ENCODE measurements around the gene CASTOR1. TPM values are rescaled to one million over a fixed set of nuclear protein-coding genes. Genes with fewer than 3 reads are reported as not detected.

Gene CASTOR1
- total and polyA plus RNA-seq, 2 donors (not counting 3 experiments of a cell fraction or from before 2014, with no cell fraction given), result 8.1 to 26.8 TPM

DNA sequence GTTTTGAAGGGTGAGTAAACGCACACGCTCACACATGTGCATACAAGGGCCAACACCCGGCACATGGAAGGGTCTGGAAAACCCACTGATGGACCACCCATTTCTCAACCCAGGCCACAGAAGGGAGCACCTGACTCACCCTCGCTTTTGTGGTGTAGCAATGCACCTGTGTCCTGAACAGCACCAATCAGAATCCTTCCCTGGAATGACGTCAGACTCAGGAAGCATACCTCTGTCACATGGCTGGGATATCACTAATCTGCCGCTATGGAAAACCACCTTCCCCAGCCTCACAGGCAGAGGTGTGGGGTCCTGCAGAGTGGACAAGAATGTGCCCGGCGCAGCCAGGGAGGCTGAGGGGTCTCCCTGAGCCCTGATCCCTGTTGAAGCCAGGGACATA, 13.7 kb downstream of the CASTOR1 start:
- no TSS peak for BruUV-seq (replicated peaks)
- intact Hi-C loops (cut with micrococcal nuclease), result no loop called here

More for the DNA sequence above, 13.7 kb downstream of the CASTOR1 start:
- Histone ChIP-seq H3K4me1 (ENCODE audit: control insufficient read depth, extremely low read depth, insufficient read depth, low read length) (peaks cover 16% of the 10 kb centered on the region), H3K79me2 (ENCODE audit: control insufficient read depth, insufficient read depth, low read length) (no peaks in the 10 kb centered on the region), H4K20me1 (replicated peaks; ENCODE audit: control insufficient read depth, extremely low read depth, insufficient read depth, low read length) (no peaks in the 10 kb centered on the region), H3K9me1 (replicated peaks; ENCODE audit: control insufficient read depth, extremely low read depth, insufficient read depth, low read length) (no peaks in the 10 kb centered on the region), H3K27ac (ENCODE audit: insufficient read depth, low read depth, low read length) (no peak overlapping the region), H2AFZ (ENCODE audit: low read depth, low read length) (no peak overlapping the region), H3K4me2 (ENCODE audit: insufficient read depth, low read length) (no peak overlapping the region), H3K36me3 (ENCODE audit: control insufficient read depth in 2 of 2, extremely low read depth in 1 of 2, insufficient read depth in 2 of 2, low read length in 2 of 2) (no peaks in the 10 kb centered on the region), H3K9me3 (replicated peaks; ENCODE audit: control insufficient read depth, insufficient read depth, low read length) (no peaks in the 10 kb centered on the region), H3K4me3 (replicated peaks in 1 of 3; ENCODE audit: insufficient read depth in 1 of 3, low read depth in 1 of 3, low read length in 3 of 3) (no peak overlapping the region), H3K27me3 (ENCODE audit: control insufficient read depth in 2 of 2, insufficient read depth in 2 of 2, low read length in 2 of 2) (no peaks in the 10 kb centered on the region), H3K9ac (replicated peaks; ENCODE audit: extremely low read depth, insufficient read depth, low read length) (no peak overlapping the region)
- FAIRE-seq (no peak), DNase-seq (ENCODE audit: low read depth, low spot score) (no peak)
- TF ChIP-seq GATA2 (IDR thresholded peaks at IDR 0.05; ENCODE audit: insufficient read depth, insufficient read length, low read depth, low read length) (no peak), CTCF (IDR thresholded peaks at IDR 0.05; ENCODE audit: extremely low read depth in 1 of 2, insufficient read depth in 1 of 2, low read depth in 1 of 2, low read length in 2 of 2) (no peak), JUN (IDR thresholded peaks at IDR 0.05; ENCODE audit: borderline replicate concordance, insufficient read depth, insufficient read length, low read depth) (no peak)
- TF ChIP-seq, protein P1, sequence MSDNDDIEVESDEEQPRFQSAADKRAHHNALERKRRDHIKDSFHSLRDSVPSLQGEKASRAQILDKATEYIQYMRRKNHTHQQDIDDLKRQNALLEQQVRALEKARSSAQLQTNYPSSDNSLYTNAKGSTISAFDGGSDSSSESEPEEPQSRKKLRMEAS (IDR thresholded peaks at IDR 0.05; ENCODE audit: insufficient read depth, insufficient read length), result no peak
- dilution Hi-C loops (cut with MboI; ENCODE audit: extremely low pct_ligation_motif_present, low sequenced_read_pairs), result no loop called here
- ChIA-PET POLR2A (no interaction called here), CTCF (interaction anchor here (3.4 kb wide), 1 partner anchor 11 kb away, joined by 37 read pairs; no protein-coding TSS in a partner anchor)

All from endothelial cell of umbilical vein (primary cell).